Astrocyte (in vitro differentiated cells and primary cell): ENCODE measurements around the gene SHTN1. TPM values are rescaled to one million over a fixed set of nuclear protein-coding genes. Genes with fewer than 3 reads are reported as not detected.

ENCODE experiments used
- DNase-seq: peaks from one replicate; pipeline ENCODE4 v3.0.0-alpha.2; 2010; ENCODE audit warnings: low read depth
- FAIRE-seq: peaks from 2 replicates; lab custom pipeline; 2011; peaks lifted over from hg19 to GRCh38; lab: Jason Lieb, UNC
- H2AFZ ChIP-seq: 2 replicates; pipeline ENCODE4 v1.6.0; 2012; ENCODE audit warnings: low read depth, low read length, inconsistent platforms
- H3K27ac ChIP-seq: 2 replicates; pipeline ENCODE4 v1.5.1; 2011; ENCODE audit warnings: low read depth, low read length, inconsistent platforms
- H3K27me3 ChIP-seq: 2 replicates; pipeline ENCODE4 v1.6.0; 2011; ENCODE audit warnings: low read length, inconsistent platforms; ENCODE audit not compliant: insufficient read depth
- H3K36me3 ChIP-seq: 2 replicates; pipeline ENCODE4 v1.5.1; 2011; ENCODE audit warnings: low read length, inconsistent platforms; ENCODE audit not compliant: insufficient read depth
- H3K4me1 ChIP-seq: 2 replicates; pipeline ENCODE4 v1.5.1; 2011; ENCODE audit warnings: low read length, inconsistent platforms; ENCODE audit not compliant: insufficient read depth
- H3K4me2 ChIP-seq: 2 replicates; pipeline ENCODE4 v1.6.0; 2012; ENCODE audit warnings: low read length, inconsistent platforms
- H3K4me3 ChIP-seq: 2 replicates; pipeline ENCODE4 v1.5.1; 2011; ENCODE audit warnings: low read depth, mild to moderate bottlenecking, low read length, inconsistent platforms; ENCODE audit not compliant: insufficient read depth
- H3K79me2 ChIP-seq: 2 replicates; pipeline ENCODE4 v1.6.0; 2012; ENCODE audit warnings: mild to moderate bottlenecking, low read length, inconsistent platforms; ENCODE audit not compliant: insufficient read depth
- H3K9ac ChIP-seq: 2 replicates; pipeline ENCODE4 v1.6.0; 2012; ENCODE audit warnings: mild to moderate bottlenecking, low read length, inconsistent platforms
- H3K9me3 ChIP-seq: 2 replicates; pipeline ENCODE4 v1.5.1; 2012; ENCODE audit warnings: low read depth, mild to moderate bottlenecking, low read length, inconsistent platforms; ENCODE audit not compliant: insufficient read depth
- H4K20me1 ChIP-seq: 2 replicates; pipeline ENCODE4 v1.6.0; 2012; ENCODE audit warnings: low read length, inconsistent platforms; ENCODE audit not compliant: insufficient read depth
- H3K27ac Mint-ChIP-seq: one replicate; pipeline ENCODE4 v1.8.0; 2021; ENCODE audit warnings: mild to moderate bottlenecking, mixed read lengths; ENCODE audit not compliant: unreplicated experiment
- H3K27me3 Mint-ChIP-seq: one replicate; pipeline ENCODE4 v1.8.0; 2021; ENCODE audit warnings: low read depth, mixed read lengths; ENCODE audit not compliant: unreplicated experiment
- H3K36me3 Mint-ChIP-seq: one replicate; pipeline ENCODE4 v1.8.0; 2021; ENCODE audit warnings: low read depth, mixed read lengths; ENCODE audit not compliant: unreplicated experiment
- H3K4me1 Mint-ChIP-seq: one replicate; pipeline ENCODE4 v1.8.0; 2021; ENCODE audit warnings: low read depth, mixed read lengths; ENCODE audit not compliant: unreplicated experiment
- H3K4me3 Mint-ChIP-seq: one replicate; pipeline ENCODE4 v1.8.0; 2021; ENCODE audit warnings: mild to moderate bottlenecking, moderate library complexity, mixed read lengths; ENCODE audit not compliant: unreplicated experiment
- H3K9me3 Mint-ChIP-seq: one replicate; pipeline ENCODE4 v1.8.0; 2021; ENCODE audit warnings: mild to moderate bottlenecking, mixed read lengths; ENCODE audit not compliant: unreplicated experiment
- EZH2 ChIP-seq: IDR thresholded peaks from 2 replicates; pipeline ENCODE4 v1.6.1; 2012; ENCODE audit warnings: mild to moderate bottlenecking, low read length, inconsistent platforms; ENCODE audit not compliant: insufficient read depth
- total RNA-seq: library from RNA; stranded (reverse); gene quantifications from 2 replicates; pipeline ENCODE4 v1.2.1, GENCODE V29; 2021
- TF ChIP-seq, protein P1 (sequence below): IDR thresholded peaks from 2 replicates; pipeline ENCODE4 v1.5.1; 2011; ENCODE audit warnings: low read depth, mild to moderate bottlenecking, inconsistent platforms, low read length, moderate library complexity; ENCODE audit not compliant: insufficient read depth

SHTN1 gene
- total RNA-seq, 1 donor from 2014 or later, result 32.7 TPM

DNA sequence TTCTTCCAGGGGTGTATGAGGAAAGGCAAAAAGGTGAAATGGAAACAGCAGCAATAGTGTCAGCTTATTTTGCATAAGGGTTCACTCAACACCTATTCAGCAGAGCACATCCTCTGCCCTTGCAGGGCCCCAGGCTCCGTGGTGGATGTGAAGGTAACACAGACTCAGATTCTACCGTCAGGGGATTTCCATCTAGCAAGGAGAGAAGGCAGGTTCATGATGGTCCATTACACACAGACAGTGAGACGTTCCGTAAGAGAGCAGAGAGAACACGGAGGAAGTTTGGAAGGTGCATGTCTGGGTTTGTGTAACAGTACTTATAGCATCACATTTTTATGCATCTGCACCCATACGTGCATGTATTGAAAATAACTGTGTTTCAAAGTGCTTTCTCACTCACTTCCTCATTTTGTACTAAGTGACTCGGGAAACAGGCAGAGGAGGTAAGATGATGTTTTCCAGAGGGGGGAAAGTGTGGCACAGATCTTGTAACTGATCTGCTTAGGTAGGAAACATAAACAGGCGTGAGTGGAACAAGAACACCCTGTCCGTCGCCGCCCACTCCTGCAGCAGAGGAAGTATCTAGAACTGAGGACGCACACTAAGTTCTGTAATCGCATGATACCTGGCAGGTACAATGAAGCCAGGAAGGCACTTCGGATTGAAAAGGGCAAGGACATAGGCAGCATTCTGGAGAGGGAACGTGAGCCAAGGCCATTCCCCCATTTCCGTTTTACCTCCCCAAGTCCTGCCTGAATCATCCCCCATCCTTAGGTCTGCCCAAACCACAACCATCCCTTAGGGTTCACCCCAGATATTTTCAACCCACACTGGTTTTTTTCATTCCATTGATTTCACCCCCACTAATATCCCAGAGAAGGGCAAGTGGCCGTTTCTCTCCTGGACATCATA is 156.7 kb downstream of the SHTN1 start:
- Histone ChIP-seq H2AFZ (peak overlapping the region; percentile 98), H3K27me3 (no peaks in the 10 kb centered on the region), H3K9ac (peak overlapping the region; percentile 86), H3K79me2 (no peaks in the 10 kb centered on the region), H3K9me3 (no peaks in the 10 kb centered on the region), H3K4me3 (peak overlapping the region; percentile 82), H4K20me1 (no peaks in the 10 kb centered on the region), H3K4me1 (peaks cover 14% of the 10 kb centered on the region), H3K36me3 (no peaks in the 10 kb centered on the region), H3K27ac (peak overlapping the region; percentile 50), H3K4me2 (peak overlapping the region; percentile 95)
- H3K36me3 Mint-ChIP-seq, result peaks cover 3% of the 10 kb centered on the region
- FAIRE-seq (no peak), DNase-seq (peak; percentile 70)
- peaks cover 9% of the 10 kb centered on the region for H3K4me1 Mint-ChIP-seq
- H3K27me3 Mint-ChIP-seq, result peaks cover 8% of the 10 kb centered on the region
- TF ChIP-seq, protein P1, sequence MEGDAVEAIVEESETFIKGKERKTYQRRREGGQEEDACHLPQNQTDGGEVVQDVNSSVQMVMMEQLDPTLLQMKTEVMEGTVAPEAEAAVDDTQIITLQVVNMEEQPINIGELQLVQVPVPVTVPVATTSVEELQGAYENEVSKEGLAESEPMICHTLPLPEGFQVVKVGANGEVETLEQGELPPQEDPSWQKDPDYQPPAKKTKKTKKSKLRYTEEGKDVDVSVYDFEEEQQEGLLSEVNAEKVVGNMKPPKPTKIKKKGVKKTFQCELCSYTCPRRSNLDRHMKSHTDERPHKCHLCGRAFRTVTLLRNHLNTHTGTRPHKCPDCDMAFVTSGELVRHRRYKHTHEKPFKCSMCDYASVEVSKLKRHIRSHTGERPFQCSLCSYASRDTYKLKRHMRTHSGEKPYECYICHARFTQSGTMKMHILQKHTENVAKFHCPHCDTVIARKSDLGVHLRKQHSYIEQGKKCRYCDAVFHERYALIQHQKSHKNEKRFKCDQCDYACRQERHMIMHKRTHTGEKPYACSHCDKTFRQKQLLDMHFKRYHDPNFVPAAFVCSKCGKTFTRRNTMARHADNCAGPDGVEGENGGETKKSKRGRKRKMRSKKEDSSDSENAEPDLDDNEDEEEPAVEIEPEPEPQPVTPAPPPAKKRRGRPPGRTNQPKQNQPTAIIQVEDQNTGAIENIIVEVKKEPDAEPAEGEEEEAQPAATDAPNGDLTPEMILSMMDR, result no peak
- TF ChIP-seq EZH2, result no peak
- no peaks in the 10 kb centered on the region for H3K9me3 Mint-ChIP-seq
- H3K27ac Mint-ChIP-seq, result peak overlapping the region; percentile 83
- H3K4me3 Mint-ChIP-seq, result peak overlapping the region; percentile 92

DNA sequence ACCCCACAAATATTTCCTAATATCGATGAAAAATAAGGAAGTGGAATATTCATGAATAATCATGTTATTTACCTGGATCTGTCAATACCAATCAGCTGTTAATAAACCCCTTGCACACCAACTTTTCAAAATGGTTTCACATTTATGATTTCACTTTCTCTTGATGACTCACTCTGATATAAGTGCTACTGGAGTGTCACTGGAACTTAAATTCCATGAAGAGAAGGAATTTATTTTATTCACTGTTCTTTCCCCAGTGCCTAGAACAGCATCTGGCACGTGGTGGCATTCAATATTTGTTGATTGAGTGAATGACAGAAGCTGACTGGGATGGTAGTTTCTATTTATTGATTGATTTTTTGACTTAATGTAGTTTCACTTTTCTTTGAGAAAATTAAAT is 159.2 kb downstream of the SHTN1 start:
- no peaks in the 10 kb centered on the region for H3K9me3 ChIP-seq
- no peak overlapping the region for H3K9ac ChIP-seq
- no peaks in the 10 kb centered on the region for H3K79me2 ChIP-seq
- H3K36me3 Mint-ChIP-seq, result peaks cover 3% of the 10 kb centered on the region
- H3K4me1 Mint-ChIP-seq, result peaks cover 9% of the 10 kb centered on the region
- no peak overlapping the region for H3K4me3 ChIP-seq
- no peak overlapping the region for H3K27ac Mint-ChIP-seq
- H3K4me2 ChIP-seq, result peak overlapping the region; percentile 12
- peaks cover 14% of the 10 kb centered on the region for H3K4me1 ChIP-seq
- TF ChIP-seq, protein P1, result no peak
- TF ChIP-seq EZH2, result no peak
- H3K9me3 Mint-ChIP-seq, result no peaks in the 10 kb centered on the region
- H3K27me3 Mint-ChIP-seq, result peaks cover 3% of the 10 kb centered on the region
- no peak overlapping the region for H3K27ac ChIP-seq
- no peaks in the 10 kb centered on the region for H3K27me3 ChIP-seq
- DNase-seq, result no peak
- H3K4me3 Mint-ChIP-seq, result no peak overlapping the region
- no peaks in the 10 kb centered on the region for H4K20me1 ChIP-seq
- no peak for FAIRE-seq
- no peaks in the 10 kb centered on the region for H3K36me3 ChIP-seq
- no peak overlapping the region for H2AFZ ChIP-seq
